GM10847 (cell line): ENCODE measurements around the gene GADD45B.

ENCODE experiments used
- POLR2A ChIP-seq: IDR thresholded peaks from 2 replicates; pipeline ENCODE4 v1.6.1; 2011; ENCODE audit not compliant: insufficient read length; ENCODE audit errors: extremely low read depth

Gene GADD45B

GRCh38 chr19:2475702-2476450, at the start of gene GADD45B:
GADD45B (plus strand) TSS chr19:2476127; CDS start chr19:2476359, 232 bp downstream.
- TF ChIP-seq POLR2A = peak; percentile 100

- no peak for TF ChIP-seq POLR2A
These were observed 49.1 kb upstream of the GADD45B start for GRCh38 chr19:2426611-2427428.

DNA sequence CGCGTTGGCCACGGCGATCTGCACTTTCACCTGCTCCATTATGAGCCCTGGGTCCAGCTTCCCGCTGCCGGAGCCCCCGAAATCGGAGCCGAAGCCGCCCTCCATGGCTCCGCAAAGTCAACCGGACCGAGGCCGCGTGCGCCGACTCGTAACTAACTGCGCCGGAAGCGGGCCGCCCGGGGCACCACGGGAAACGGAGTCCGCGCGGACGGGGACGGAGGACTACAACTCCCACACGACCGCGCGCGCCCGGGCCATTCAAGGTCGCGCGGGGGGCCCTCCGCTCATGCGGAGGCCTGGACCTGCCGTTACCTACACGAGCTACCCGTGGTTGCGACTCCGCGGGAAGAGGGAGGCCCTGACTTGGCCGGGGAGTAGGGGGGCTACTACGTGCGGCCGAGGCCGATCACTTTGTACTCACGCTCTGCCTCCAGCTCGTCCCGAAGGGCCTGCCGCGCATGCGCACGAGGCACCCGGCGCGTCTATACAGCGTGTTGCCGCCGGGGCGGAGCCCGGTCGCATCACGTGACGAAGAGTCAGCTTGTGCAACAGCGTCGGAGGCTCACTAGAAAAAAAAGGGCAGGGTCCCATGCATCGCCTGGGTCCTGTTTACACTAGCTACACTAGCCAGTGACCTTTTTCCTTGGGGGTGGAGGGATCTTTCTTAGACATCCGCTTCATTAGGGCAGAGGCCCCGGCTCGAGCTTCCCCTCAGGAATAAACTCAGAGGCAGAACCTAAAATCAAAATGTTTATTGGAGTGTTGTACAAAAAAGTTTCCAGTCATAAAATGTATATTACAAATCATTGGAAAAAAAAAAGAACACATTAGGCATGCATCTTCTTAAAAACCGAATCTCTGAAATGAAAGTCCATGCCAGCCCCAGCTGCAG, 48.3 kb upstream of the GADD45B start, which contains the start of gene TIMM13:
TIMM13 (minus strand) TSS at position 158 of the 892 bp plus-strand sequence; CDS start at position 105, 53 bp downstream.
- TF ChIP-seq POLR2A = peak; percentile 52

- TF ChIP-seq POLR2A = no peak
These were observed 47.6 kb upstream of the GADD45B start for GRCh38 chr19:2428321-2428690.

DNA sequence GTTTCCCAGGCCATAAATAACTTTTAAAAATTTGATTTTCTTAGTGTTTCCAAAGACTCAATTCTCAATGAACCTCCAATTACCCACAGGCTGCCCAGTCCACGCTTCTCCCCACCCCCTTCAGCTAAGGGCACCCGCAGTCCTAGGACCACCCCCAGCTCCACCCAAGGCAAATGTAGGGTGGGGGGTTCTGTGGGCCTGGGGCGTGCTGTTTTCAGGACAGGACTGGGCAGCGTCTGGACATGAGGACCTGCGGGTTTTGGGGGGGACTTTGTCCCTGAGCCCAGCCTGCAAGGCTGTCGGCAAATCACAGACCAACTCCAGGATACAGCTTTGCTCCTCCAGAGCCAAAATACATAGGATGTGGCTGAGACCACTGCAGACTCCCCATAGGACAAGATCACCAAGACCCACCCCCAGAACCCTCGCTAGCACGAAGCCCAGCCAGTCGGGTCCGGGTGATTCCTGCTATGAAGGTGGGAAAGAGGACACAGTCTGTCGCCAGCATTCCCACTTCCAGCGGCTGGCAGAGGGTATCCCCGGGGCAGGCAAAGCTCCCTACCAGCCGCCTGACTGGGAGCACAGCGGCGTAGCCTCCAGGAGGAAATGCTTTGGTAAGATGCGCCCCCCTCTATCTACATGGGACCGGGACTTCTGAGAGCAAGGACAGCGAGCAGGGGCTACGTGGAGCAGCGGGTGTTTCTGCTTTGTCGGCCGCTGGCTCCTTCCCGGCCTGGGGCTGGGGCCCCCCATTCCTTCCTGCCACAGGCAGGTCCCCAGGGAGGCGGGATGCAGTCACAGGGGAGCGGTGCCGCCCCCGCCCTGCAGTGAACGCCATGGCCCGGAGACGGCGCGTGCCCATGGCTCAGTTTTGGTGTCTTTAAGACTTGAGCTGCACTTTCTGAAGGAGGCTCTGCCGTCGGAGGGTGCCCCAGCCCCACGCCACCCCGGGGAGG, 46.9 kb upstream of the GADD45B start:
- TF ChIP-seq POLR2A = no peak

DNA sequence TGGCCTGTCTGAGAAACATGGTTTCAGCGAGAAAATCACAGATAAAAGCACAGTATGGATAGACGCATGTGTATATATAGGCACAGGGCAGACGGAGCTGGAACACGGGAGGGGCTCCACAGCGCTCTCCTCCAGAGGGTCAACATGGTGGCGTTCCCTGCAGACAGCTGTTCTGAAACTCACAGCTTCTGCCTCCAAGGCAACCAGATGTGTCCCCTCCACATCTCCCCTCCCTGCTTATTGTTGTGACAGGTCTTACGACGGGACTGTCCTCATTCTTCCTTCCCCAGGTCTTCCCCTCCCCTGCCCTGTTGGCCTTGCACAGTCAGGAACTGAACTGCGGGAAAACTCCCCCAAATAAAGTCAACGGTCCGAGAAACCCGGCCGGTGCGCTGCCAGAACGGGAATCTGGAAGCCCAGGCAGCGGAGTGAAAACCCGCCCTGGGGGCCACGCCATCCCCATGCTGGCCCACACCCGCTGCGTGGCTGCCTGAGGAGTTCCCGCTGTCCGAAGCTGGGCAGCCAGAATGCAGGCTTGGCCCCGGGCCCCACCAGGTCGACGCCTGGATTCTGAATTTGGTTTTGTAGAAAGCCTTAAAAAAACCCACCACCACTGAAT, 45.9 kb upstream of the GADD45B start:
- TF ChIP-seq POLR2A = no peak

DNA sequence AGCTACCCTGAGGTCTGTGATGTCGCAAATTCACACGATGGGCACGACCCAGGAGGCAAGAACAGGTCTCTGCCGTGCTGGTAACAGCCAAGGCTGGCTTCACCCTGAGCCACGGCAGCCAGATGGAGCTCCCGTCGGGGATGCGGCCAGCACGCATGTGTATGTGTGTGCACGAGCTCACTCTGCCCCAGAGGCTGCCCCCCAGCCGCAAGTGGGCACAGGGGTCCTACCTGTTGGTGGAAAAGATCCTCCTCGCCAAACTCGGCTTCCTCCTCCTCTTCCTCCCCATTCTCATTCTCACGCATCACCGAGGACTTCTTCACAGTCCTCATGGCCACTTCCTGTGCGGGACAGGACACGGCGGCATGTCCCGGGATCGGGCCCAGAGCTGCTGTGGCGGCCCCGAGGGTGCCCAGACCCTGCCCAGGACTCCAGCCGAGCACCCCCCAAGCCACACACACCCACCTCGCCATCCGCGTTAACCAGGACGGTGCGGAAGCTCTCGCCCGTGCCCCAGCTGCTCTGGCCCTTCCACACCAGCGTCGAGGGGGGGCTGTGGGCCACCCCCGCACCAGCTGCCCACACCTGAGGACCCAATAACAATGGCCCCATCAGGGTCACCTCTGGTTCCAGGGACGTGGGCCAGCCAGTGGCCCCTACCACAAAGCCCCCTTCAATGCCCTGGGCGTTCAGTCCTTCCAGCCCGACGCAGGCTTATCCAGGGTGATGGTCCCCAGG, 44.4 kb upstream of the GADD45B start:
- no peak for TF ChIP-seq POLR2A

GRCh38 chr19:2432131-2432848, 43.6 kb upstream of the GADD45B start:
- no peak for TF ChIP-seq POLR2A

DNA sequence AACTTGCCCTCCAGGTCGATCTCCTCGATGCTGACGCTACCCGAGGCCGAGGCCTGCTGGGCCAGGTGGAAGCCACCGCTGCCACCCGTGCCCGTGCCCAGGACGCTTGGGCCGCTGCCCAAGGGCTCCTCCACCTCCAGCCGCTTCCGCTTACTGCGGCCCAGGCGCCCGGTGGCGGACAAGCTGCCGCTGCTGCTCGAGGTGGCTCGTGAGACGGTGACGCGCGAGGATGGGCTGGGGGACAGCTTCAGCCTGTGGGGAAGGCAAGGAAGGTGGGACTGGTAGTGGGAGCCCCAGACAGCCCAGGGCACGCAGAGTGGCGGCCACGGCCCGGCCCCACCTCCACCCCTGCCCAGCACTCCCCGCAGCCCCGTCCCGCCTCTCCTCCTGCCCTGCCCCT, 42.1 kb upstream of the GADD45B start:
- no peak for TF ChIP-seq POLR2A

GRCh38 chr19:2434267-2434666, 41.7 kb upstream of the GADD45B start:
- no peak for TF ChIP-seq POLR2A

DNA sequence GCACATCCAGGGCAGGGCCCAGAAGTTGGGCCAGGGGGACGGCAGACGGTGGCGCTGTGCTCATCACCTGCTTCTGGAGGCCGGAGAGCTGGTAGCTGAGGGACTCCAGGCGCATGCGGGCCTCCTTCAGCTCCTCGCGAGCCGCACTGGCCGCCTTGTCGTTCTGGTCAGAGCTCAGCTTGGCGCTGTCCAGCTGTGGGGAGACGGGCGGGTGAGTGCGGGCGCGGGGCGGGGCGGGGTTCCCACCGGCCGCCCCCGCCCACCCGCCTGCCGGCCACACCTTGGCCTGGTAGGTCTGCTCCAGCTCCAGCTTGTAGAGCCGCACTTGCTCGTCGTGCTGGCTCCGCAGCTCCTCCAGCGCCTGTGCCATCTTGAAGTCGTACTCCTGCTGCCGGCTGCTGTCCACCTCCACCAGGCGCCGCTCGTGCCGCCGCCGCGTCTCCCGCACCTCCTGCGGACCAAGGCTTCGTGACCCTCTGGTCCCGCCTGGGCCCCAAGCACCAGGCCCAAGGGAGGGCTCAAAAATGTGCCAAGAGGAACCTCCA, 41.1 kb upstream of the GADD45B start:
- TF ChIP-seq POLR2A = no peak

DNA sequence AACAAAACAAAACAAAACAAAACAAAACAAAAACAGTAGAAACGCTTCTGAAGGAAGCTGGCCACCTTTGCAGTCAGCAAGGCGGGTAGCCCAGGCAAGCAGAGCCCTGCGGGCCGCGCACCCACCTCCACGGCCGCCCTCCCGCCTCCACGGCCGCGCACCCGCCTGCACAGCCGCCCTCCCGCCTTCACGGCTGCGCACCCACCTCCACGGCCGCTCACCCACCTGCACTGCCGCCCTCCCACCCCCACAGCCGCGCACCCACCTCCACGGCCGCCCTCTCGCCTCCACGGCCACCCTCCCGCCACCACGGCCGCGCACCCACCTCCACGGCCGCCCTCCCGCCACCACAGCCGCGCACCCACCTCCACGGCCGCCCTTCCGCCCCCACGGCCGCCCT, 39.5 kb upstream of the GADD45B start:
- no peak for TF ChIP-seq POLR2A

- no peak for TF ChIP-seq POLR2A
These were observed 39.0 kb upstream of the GADD45B start for GRCh38 chr19:2436926-2437325.

DNA sequence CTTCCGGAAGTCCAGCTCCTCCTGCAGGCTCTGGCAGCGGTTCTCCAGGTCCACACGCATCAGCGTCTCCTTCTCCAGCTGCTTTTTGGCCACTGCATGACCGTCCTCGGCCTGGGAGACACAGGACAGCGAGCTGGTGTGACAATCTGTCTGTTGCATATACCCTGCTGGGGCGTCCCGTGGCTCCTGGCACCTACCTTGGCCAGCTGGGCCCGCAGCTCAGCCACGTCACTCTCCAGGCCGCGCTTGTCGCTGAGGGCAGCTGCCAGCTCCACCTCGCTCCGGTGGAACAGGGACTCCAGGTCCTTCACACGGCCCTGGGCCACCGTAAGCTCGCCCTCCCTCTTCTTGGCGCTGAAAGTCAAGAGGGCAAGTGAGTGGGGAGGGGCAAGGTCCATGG, 37.7 kb upstream of the GADD45B start:
- no peak for TF ChIP-seq POLR2A
